GM19467 (cell line): Measurements from ENCODE around the gene RIPOR3.
"Not testable (repeated sequence)": the region's sequence is repeated elsewhere in the genome, so short reads cannot be mapped to it uniquely, and the experiment has no call there.

Source experiments
- ATAC-seq: cut with Tn5 transposase; IDR thresholded peaks from one replicate; pipeline ENCODE4 v1.9.1; 2021; ENCODE audit warnings: mild to moderate bottlenecking, moderate library complexity; ENCODE audit not compliant: unreplicated experiment

The RIPOR3 gene

GRCh38 chr20:50680105-50680960, 11.0 kb downstream of the RIPOR3 start:
- ATAC-seq = no peak

GRCh38 chr20:50679753-50680104, 11.6 kb downstream of the RIPOR3 start:
- no peak for ATAC-seq

GRCh38 chr20:50678169-50678898, 13.0 kb downstream of the RIPOR3 start:
- ATAC-seq = no peak

GRCh38 chr20:50676858-50677257, 14.5 kb downstream of the RIPOR3 start:
- no peak for ATAC-seq

- ATAC-seq = not testable (repeated sequence)
Measured at GRCh38 chr20:50676377-50676731, 15.0 kb downstream of the RIPOR3 start.

GRCh38 chr20:50675671-50676376, 15.5 kb downstream of the RIPOR3 start:
- no peak for ATAC-seq

GRCh38 chr20:50674138-50674825, 17.1 kb downstream of the RIPOR3 start:
- no peak for ATAC-seq

GRCh38 chr20:50673466-50674137, 17.7 kb downstream of the RIPOR3 start:
- ATAC-seq = no peak

- ATAC-seq = no peak
Measured at GRCh38 chr20:50673146-50673465, 18.2 kb downstream of the RIPOR3 start.

GRCh38 chr20:50672400-50673145, 18.8 kb downstream of the RIPOR3 start:
- ATAC-seq = no peak

GRCh38 chr20:50671626-50672025, 19.7 kb downstream of the RIPOR3 start:
- no peak for ATAC-seq

- ATAC-seq = not testable (repeated sequence)
Measured at GRCh38 chr20:50671010-50671409, 20.3 kb downstream of the RIPOR3 start.

- no peak for ATAC-seq
Measured at GRCh38 chr20:50670126-50670862, 21.0 kb downstream of the RIPOR3 start.

- ATAC-seq = no peak
Measured at GRCh38 chr20:50668798-50669197, 22.5 kb downstream of the RIPOR3 start.

GRCh38 chr20:50668326-50668725, 23.0 kb downstream of the RIPOR3 start:
- ATAC-seq = no peak

GRCh38 chr20:50666709-50667298, 24.5 kb downstream of the RIPOR3 start:
- no peak for ATAC-seq

GRCh38 chr20:50664254-50664653, 27.1 kb downstream of the RIPOR3 start:
- no peak for ATAC-seq

GRCh38 chr20:50663095-50663821, 28.1 kb downstream of the RIPOR3 start:
- ATAC-seq = no peak
